Astrocyte of the cerebellum (primary cell): ENCODE results near the gene MTMR10.

Experiments
- DNase-seq: peaks from one replicate; pipeline ENCODE4 v3.0.0-alpha.2; 2011; ENCODE audit warnings: low read depth
- H3K4me3 ChIP-seq: 2 replicates; pipeline ENCODE4 v1.5.1; 2011; ENCODE audit warnings: mild to moderate bottlenecking, low read depth, low read length, moderate library complexity
- in situ Hi-C: cut with HindIII; loops from 2 replicates; pipeline ENCODE4 v1.10.0; 2017; ENCODE audit warnings: low sequenced_read_pairs
- TF ChIP-seq, protein P1 (sequence below): IDR thresholded peaks from 2 replicates; pipeline ENCODE4 v1.5.1; 2012; ENCODE audit warnings: low read length, low read depth, moderate library complexity, mild to moderate bottlenecking; ENCODE audit errors: missing control alignments

MTMR10 gene

DNA sequence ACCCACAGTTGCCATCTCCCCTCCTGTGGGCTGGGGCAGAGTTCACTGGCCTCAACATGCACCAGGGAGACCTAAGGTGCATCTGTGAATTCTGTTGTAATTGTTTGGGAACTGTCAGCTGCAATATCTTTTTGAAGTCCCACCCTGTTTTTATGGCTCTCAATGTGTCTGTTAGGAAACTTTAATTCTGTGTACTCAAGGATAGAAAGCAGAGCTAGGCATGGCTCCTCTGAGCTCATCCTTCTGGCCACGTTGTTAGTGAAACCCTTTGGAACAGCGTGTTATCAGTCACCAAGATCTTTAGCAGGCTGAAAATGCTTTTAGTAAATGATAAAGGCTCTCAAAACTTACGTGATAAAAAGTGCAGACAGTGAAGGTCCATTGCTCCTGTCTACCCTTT lies 33.6 kb upstream of the MTMR10 start:
- in situ Hi-C loops: loop anchor here (5.0 kb wide), 1 partner anchor 87 kb away; no protein-coding TSS in a partner anchor
- no peak overlapping the region for H3K4me3 ChIP-seq
- DNase-seq: no peak
- TF ChIP-seq, protein P1, sequence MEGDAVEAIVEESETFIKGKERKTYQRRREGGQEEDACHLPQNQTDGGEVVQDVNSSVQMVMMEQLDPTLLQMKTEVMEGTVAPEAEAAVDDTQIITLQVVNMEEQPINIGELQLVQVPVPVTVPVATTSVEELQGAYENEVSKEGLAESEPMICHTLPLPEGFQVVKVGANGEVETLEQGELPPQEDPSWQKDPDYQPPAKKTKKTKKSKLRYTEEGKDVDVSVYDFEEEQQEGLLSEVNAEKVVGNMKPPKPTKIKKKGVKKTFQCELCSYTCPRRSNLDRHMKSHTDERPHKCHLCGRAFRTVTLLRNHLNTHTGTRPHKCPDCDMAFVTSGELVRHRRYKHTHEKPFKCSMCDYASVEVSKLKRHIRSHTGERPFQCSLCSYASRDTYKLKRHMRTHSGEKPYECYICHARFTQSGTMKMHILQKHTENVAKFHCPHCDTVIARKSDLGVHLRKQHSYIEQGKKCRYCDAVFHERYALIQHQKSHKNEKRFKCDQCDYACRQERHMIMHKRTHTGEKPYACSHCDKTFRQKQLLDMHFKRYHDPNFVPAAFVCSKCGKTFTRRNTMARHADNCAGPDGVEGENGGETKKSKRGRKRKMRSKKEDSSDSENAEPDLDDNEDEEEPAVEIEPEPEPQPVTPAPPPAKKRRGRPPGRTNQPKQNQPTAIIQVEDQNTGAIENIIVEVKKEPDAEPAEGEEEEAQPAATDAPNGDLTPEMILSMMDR: no peak

DNA sequence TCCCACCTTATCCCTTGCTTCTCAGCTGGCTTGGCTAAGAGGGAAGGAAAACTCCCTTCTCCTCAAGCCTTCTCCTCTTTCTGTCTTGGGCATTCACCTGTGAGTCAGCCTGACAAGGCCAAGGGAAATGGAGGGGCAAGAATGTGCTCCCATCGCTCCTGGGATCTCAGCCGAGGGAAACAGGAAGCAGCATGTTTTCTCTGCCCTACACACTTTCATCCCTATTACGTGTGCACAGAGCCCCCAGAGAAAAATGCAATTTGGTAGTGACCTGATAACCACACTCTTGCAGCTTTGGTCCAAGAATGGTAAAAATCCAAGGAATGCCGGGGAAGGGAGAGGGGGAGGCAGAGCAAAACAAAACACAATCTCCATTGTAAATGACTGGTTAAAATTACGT lies 32.9 kb upstream of the MTMR10 start:
- H3K4me3 ChIP-seq: no peak overlapping the region
- in situ Hi-C loops: loop anchor here (5.0 kb wide), 1 partner anchor 88 kb away; no protein-coding TSS in a partner anchor
- TF ChIP-seq, protein P1: no peak
- DNase-seq: peak; percentile 98

DNA sequence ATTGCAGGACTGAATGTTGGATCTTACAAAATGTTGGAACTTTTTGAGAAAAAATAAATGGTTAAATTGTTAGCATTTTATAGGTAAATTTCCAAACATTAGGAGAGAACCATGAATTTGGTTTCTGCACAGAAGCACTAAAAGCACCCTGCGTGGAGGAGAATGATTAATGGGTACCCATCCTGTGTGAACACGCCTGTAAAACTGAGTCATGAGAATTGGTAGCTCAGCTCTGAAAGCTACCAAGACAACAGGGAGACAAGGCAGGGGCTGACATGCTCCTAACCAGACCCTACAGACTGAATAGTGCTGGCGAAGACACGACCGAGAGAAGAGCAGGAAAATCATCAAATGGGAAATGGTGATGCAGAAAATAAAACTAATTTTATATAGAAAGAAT lies 32.4 kb upstream of the MTMR10 start:
- no peak for DNase-seq
- TF ChIP-seq, protein P1: no peak
- in situ Hi-C loops: loop anchor here (5.0 kb wide), 1 partner anchor 88 kb away; no protein-coding TSS in a partner anchor
- H3K4me3 ChIP-seq: no peak overlapping the region

DNA sequence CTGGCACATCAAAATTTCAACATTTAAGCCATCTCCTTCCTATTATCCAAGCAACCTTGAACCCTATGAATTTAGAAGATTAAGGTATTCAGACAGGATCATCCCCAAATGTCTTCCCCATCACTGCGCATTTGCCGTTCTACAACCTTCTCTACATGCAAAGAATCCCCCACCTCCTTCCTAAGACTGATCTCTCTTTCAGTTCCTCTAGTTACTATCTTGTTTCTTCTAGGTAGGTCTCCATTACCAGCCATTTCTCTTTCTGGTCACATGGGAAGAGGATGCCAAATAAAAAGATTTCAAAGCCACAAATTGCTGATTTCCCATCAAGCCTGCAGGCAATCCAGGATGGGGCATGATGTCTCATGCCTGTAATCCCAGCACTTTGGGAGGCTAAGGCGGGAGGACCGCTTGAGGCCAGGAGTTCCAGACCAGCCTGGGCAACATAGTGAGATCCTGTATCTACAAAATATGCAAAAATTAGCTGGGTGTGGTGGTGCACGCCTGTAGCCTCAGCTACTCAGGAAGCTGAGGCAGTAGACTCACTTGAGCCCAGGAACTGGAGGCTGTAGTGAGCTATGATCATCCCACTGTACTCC lies 29.7 kb upstream of the MTMR10 start:
- in situ Hi-C loops: loop anchor here (5.0 kb wide), 1 partner anchor 91 kb away; no protein-coding TSS in a partner anchor
- H3K4me3 ChIP-seq: no peak overlapping the region
- TF ChIP-seq, protein P1: no peak
- no peak for DNase-seq

DNA sequence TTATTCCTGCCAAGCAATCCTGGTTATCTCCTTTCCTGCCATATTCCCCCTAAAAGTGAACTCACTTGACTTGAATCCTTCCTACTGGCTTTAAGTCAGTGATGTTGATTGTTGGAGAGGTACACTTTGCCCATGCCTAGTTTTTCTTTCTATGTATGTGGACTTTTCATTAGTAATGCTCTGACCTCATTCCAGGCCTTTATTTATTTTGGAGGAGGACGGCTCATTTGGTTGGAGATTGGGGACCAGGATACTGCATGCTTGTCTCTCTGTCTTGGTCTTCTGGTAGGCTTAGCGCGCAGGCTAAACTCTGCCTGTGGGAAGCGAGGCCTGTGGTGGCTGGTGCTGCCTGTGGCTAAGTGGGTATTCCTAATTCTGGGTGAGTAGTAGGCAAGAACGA lies 29.1 kb upstream of the MTMR10 start:
- H3K4me3 ChIP-seq: no peak overlapping the region
- no peak for DNase-seq
- TF ChIP-seq, protein P1: no peak
- in situ Hi-C loops: loop anchor here (5.0 kb wide), 1 partner anchor 92 kb away; no protein-coding TSS in a partner anchor

DNA sequence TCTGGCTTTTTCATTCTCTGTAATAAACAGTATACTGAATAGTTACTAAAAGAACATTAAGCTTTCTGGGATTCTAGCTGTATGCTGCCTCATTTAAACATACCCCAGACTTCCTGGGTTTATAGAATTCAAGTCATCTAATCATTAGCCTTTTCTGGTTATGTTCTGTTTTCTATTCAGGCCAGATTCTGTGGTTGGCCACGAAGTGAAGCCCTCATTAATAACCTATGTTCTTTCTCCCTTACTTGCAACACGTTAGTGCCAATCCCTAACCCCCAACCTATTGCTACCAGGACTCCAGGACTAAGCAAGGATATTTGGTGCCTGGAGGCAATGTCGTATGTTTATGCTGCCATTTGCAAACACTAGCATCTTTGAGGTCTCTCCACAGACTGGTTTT lies 28.6 kb upstream of the MTMR10 start:
- in situ Hi-C loops: loop anchor here (5.0 kb wide), 1 partner anchor 92 kb away; no protein-coding TSS in a partner anchor
- DNase-seq: peak; percentile 49
- TF ChIP-seq, protein P1: no peak
- no peak overlapping the region for H3K4me3 ChIP-seq

DNA sequence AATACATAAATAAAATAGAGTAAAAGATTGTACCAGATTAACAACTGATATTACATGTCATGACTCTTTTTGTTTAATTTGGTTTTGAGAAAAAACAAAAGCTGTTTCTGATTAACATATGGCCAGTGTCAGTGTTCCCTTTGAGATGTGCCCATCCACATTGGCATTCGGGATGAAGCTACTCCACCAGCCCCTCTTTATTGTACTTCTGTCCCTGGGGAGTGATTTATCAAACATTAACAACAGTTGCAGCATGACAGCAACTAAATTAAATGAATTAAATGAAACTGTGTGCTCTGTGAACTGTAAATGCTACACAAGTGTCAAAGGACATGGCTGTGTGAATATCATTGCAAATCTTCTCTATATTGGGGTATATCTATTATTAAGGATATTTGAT lies 25.9 kb upstream of the MTMR10 start:
- TF ChIP-seq, protein P1: no peak
- H3K4me3 ChIP-seq: no peak overlapping the region
- in situ Hi-C loops: no loop called here
- DNase-seq: no peak
